Activated CD4-positive, alpha-beta T cell treated with anti-CD3 and anti-CD28 coated beads, Interleukin-2, amount 50 U/mL, for 24 hours (primary cell): Measurements from ENCODE around the gene RGS16.

Experiments
- DNase-seq, 2 donors: peaks; one replicate each; pipeline ENCODE4 v3.0.0-alpha.2; 2020; ENCODE audit warnings: low read depth in 1 of 2, low spot score in 1 of 2

RGS16 gene

GRCh38 chr1:182608845-182609610 is 4.8 kb upstream of the RGS16 start:
- no peak for DNase-seq

GRCh38 chr1:182608236-182608635 is 4.0 kb upstream of the RGS16 start:
- no peak for DNase-seq

DNA sequence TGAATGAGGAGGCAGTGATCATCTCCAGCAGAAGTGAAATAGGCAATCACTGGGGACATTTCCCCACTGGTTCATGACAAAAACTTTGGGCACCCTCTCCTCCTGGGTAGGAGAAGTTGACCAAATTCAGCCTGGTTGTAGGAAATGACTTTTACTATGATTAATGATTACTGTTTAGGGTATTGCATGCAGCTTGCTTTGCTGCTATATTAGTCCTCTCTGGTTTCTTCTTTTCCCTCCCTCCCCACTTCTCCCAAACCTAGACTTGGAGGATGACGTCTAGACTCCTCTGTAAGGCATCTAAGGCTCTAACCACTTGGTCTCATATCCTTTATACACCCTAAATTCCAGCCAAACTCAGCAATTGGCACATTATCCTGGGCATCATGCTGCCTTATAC is 3.4 kb upstream of the RGS16 start:
- no peak for DNase-seq

DNA sequence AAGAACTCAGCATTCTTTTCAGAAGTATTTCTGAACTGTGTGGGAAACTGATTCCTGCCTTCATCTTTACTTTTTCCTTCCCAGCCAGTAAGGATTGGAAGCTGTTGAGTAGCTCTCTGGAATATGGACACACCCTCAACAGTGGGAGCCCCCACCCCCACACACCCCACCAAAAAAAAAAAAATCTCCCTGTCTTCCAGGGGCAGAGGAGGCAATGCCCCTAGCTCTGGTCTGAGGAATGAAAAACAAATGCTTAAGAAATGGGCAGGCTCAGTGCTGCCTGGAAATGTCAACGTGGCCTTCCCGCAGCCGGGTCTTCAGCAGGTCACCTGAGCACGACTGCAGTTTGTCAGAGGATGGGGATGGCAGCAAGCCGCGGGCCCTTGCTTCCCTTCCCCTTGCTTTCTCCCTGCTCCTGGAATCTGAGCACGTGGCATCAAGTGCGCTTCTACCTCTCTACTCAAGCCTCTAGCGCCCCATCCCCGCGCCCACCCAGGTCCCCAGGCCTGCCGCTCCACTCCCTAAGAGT is 479 bp downstream of the RGS16 start:
- DNase-seq = no peak

DNA sequence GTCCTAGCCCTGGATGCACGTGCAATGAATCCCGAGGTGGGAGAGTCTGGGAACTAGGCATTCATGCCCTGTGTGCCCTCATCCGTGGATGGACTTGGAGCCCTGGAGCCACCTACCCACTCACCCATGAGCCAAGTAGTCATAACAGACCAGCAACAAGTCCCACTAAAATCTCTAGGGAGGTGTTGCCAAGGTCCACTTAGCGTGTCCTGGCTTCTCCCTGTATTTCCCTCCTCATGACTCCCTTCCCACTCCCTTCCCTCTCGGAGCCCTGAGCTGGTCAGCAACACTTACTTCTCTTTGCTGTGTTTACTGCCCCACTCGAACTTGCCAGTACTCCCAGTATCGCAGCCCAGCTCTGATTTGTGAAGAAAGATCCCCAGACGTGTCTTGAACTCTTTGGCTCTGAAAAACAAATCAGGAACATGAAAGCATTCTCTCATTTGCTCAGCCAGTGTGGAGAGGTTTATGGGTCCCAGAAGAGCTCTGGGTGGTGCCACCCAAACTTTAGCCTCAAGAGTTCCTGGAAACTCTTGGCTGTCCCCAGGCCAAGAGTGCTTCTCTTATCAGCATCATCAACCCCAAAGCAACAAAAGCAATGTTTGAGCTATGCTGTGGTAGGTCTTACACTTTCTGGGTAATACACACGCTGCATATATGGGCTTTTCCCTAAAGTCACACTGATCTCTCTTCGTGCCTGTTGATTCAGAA is 1.1 kb downstream of the RGS16 start:
- no peak for DNase-seq

DNA sequence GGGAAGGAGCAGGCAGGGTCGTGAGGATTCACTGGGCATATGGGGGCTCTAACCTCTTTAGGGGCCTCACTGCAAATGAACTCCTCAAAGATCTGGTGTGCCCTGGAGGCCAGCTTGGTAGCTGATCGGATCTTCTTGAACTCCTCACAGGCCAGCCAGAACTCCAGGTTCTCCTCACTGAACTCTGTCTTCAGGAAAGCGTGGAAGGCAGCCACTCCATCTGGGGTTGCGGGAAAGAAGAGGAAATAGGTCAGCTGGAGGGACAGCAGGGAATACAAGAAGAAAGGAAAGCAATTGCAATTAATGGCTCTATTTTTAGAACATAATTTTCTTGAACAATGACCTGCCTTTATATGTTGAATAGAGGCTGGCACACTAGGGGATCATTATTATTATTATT is 2.3 kb downstream of the RGS16 start:
- no peak for DNase-seq

- DNase-seq = peak in 1 of 2 donors; percentile 77
Observed at GRCh38 chr1:182601416-182601786, 2.8 kb downstream of the RGS16 start.

GRCh38 chr1:182600745-182601415 is 3.3 kb downstream of the RGS16 start:
- no peak for DNase-seq

DNA sequence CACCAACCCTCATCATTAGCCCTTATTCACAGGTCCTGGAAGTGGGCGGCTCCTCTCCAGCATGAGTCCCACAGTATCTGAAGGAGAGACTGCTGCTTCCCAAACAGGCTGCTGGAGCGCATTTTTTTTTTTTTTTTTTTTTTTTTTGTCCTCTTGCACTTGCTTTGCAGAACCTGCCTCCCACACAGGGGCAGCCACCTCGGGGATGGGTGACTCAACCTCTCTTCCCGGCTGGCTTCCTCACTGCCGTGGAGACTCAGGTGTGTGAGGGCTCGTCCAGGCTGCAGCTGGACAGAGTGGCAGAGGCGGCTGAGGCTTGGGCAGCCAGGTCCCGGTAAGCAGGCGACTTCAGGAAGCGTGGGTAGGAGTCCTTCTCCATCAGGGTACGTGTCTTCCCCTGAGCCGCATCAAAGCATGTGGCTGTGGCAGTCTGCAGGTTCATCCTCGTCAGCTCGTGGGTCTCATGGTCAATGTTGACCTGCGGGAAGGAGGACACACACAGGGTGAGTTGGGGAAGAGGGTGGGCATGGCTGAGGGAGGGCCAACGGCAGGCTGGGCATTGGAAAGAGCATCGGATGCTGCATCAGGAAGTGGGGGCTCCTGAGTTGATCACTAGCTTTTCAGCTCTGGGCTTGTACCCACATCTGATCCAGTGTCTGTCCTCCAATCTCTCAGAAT is 4.0 kb downstream of the RGS16 start:
- no peak for DNase-seq

DNA sequence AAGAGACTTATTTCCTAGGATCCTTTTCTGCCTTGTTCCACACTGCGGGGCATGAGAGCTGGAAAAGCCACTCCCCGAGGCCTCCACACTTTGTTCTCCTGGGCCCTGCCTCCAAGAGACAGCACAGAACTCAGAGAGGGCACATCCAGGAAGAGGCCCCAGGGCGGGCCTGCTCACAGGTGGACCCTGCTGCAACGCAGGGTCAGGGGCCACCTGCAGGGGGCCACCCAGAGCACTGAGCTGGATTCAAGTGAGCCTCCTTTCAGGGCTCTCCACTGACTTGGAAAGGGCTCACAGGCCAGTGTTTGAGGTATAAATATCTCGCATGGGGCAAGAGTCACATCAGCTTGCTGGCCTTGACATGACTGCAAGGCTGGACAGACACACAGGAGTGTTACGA is 4.8 kb downstream of the RGS16 start:
- DNase-seq = no peak

GRCh38 chr1:182598296-182598695 is 5.9 kb downstream of the RGS16 start:
- no peak for DNase-seq

DNA sequence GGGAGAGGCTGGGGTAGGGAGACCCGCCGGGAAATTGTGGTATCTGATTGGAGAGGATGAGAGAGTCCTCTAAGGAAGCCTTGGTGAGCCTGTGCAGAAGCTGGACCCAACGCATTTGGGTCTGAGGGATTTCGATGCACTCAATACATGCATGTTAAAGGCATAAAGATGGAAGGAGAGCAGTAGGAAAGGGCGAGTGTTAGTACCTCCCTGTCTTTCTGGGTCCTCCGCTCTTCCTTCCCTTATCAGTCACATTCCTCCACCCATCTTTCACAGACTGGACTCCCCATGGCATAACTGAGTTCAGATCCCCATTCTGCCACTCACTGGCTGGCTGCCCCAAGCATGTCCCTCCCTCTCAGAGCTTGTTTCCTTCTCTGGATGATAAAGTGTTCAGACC is 7.3 kb downstream of the RGS16 start:
- no peak for DNase-seq

GRCh38 chr1:182595641-182596240 is 8.4 kb downstream of the RGS16 start:
- peak; percentile 37 to 59 for DNase-seq

DNA sequence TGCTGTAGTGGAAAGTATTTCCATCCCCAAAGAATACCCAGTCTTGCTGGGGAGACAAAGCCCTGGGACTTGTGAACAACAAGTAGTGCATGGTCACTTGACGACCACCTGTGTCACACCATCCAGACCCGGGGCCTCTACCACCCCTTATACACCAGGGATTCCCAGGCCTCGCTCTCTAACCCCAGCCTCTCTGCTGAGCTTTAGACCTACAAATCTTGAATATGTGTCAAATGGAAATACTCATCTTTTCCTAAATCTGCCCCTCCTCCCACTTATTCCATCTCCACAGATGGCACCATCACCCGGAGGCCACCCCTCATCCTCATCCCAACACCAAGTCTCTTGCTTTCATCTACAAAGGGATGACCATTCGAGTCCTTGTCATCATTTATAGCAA is 14.3 kb downstream of the RGS16 start:
- no peak for DNase-seq

DNA sequence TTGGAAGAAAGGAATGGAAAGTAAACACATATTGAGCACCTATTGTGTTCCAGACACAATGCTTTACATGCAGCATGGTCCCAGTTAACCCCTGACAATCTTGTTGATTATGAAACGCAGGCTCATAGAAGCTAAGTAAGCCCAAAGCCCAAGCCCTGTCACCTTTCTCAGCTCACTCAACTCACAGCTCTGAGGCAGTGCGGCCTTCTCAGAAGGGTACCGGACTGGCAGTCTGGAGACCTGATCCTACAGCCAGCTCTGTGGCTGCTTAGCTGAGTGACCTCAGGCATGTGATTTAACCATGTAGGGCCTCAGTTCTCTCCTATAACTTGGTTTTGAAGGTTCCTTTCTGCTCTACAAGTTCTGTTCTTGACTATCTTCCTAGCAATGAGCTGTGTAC is 14.7 kb downstream of the RGS16 start:
- no peak for DNase-seq

- peak; percentile 23 to 41 for DNase-seq
Observed at GRCh38 chr1:182588500-182589396, 15.4 kb downstream of the RGS16 start, which contains the start of gene RNASEL. RNASEL (minus strand) TSS chr1:182589256; CDS start chr1:182586806, 2,450 bp downstream.

DNA sequence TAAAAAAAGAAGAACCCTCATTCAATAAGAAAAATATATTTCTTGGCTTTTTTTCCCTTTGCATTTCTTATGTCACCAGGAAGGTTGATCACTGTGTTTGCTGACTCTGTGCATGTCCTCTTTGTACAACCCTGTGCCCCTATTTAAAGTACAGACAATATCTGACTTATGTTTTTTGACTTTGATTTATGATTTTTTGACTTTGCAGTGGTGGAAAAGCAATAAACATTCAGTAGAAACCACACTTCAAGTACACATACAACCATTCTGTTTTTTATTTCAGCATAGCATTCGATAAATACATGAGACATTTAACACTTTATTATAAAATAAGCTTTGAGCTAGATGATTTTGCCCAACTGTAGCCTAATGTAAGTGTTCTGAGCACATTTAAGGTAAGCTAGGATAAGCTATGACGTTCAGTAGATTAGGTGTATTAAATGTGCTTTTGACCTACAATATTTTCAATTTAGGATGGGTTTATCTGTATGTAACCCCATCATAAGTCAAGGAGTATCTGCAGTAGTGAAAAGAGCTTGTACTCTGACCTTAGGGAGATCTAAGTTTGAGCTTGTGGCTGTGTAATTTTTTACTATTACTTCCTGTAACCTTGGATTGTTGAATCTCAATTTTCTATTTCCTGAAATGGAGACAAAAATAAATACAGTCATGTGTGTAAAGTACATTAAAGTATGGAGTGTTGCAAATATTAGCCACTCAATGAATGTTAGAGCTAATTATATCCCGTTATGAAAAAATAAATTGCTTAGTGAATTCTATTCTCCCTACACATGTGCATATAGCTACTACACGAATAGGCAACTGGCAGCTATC is 16.3 kb downstream of the RGS16 start:
- no peak for DNase-seq

DNA sequence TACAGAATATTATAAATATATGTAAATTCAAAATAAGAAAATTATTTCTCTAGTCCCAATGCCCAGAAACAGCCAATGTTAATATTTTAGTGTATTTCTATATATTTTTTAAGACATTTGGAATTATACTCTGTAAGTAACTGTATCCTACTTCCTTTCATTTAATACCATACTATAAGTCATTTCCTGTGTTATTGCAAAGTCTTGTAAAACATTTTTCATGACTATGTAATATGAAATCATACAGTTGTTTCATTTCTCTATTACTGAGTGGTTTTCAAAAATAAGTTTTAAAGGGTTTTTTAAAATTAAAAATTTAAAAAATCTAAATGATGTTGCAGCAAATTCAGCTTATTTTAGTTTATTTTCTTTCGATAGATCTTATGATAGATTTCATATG is 17.1 kb downstream of the RGS16 start:
- no peak for DNase-seq

DNA sequence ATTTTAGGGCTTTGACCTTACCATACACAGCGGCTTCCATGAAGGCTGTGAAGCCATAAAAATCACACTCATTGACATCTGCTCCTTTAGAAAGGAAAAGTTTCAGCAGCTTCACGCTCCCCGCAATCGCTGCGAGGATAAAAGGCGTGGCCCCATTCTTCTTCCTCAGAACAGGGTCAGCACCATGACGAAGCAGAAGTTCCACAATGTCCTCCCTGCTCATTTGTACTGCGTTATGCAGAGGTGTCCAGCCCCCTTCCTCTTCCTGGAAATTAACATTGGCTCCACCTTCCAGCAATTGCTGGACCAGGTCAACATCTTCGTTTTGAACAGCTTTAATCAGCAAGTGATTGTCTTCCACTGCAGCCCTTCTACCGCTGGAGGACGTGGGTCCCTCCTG is 17.8 kb downstream of the RGS16 start:
- DNase-seq = no peak
